Epidermal melanocyte (primary cell): ENCODE results near the gene PRDM5.

Source experiments
- DNase-seq: peaks from one replicate; pipeline ENCODE4 v3.0.0; 2011; ENCODE audit warnings: low spot score; ENCODE audit not compliant: insufficient read length

PRDM5 gene

DNA sequence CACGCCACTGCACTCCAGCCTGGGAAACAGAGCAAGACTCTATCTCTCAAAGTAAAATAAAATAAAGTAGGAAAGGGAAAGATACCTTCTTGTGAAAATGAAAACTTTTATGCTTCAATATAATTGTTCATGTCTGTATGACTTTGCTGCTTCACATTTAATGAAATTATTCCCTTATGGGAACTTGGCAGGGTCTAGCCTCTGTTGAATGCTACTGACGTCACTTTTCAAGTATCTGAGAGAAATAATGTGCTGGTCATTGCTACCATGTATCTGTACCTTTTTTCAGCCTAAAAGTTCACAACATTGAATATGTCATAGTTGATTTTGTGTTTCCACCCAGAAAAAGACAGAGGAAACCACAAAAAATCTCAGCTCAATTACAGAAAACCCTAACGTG is 65.2 kb downstream of the PRDM5 start:
- DNase-seq = no peak

DNA sequence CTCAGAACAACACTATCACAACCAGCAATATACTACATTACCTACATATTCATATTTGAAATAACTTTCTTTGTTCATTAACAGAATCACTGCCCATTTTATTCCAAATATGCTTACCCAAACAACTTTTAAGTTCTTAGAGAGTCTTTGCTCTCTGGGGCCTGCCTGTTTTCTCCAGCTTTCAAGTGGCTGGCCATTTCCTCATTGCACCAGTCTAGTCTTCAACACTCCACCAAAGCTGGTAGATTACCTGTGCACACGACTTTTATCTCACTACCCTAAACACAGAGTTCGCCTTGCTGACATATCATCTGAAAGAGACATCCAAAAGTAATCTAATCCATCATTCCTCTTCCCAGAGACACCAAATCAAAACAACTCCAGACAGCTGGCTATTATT is 66.2 kb downstream of the PRDM5 start:
- no peak for DNase-seq

DNA sequence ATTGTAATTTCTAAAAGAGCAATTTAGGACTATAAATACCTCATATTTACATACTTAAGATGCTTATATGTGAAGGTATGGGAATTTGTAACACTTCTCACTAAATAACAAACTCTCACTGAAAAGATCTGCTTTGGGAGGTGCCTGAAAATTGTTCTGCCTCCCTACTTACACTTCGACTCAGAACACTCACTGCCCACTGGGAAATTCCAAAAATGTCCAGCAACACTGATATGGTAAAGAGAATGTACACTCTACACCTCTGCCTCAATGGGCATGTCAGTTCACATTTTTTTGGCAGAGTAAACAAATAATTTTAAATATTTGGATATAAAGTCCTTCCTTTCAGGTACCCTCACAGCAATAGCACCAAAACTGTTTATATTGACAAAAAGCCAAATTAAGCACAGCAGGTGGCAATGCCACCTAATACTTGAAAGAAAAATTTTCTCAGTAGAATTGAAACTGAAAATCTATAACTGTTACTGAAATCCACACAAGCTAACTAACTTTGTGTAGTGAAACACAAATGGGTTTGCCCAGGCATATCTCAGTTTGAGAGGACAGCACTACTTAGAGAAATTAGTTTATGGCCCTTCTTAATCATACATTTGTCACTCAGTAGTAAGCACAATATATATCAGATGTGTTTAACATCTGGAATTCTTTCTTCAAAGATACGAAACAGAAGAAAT is 67.1 kb downstream of the PRDM5 start:
- no peak for DNase-seq

DNA sequence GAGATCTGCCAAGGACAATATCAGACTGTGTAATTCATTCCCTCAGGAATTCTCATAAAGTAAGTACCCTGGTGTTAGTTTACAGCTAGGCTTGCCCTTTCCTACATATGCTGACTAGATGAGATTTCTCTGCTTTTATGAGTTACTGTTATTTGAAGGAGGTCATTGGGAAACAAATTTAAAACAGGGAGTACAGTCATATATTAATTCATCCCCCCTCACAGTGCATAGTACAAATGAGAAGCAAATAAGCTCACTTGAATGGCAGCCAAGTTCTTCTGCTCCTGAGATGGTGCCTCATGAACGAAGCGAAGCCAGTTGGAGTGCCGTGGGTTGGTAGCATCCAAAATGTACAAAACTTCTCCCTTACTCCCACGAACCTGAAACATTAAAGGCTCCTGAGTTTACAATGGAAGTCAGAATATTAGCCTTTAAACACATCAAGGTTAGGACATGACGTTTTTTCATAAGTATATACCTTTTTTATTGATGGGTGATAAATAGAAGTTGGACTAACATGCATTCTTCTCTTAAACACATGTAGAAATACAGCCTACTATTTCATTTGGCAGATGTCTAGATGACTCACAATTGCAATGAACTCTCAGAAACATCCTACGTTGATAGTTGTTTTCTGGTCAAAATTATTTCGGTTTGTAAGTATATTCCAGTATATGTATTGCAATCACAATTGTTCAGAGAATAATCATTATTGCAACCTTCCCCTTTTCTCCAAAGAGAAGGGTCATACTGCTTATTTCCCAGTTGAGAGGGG is 69.2 kb downstream of the PRDM5 start:
- DNase-seq = no peak

DNA sequence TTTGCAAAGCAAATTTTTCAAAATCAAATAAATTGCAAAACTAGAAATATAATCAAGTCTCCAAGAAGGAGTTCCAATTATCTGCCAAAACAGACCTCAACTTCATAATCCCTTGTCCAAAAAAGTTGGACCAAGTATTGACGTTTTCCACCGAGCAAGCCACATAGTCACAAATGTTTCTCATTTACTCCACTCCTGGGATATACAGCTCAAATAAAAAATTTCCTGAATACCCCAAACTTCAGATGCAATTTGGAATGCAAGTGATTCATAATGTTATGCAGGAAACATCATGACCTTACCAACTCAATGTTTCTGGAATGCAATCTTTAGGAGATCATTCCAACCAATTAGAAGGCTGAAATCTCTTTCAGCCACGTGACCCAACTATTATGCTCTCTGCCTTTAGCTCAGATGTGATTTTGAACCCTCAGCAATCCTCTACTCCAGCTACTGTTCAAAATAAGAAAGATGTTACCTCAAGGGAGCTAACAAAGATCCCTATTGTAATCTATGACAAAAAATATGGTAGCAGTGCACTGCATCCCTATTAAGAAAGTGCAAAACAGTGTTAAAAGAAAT is 72.4 kb downstream of the PRDM5 start:
- DNase-seq = no peak

DNA sequence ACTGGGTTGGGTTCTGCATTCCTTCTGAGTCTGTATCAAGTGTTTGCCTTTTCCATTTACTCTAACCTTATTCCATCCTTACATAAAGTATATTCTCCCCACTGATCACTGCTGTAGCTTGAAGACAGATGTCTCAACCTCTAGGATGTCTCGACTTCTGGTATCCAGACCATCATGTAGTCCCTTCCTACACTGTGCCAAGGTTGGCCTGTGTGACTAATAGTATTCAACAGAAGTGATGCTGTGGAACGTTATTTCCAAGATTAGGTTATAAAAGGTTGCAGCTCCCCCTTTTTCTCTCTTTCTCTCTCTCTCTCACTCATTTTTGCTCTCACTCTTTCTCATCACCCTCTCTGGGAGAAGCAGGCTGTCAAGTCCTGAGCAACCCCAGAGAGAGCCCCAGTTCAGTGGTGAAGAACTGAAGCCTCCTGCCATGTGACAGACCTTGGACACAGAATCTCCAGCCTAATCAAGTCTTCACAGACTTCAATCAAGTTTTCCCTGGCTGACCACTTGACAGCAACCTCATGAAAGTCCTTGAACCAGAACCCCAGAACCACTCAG is 75.4 kb downstream of the PRDM5 start:
- no peak for DNase-seq

DNA sequence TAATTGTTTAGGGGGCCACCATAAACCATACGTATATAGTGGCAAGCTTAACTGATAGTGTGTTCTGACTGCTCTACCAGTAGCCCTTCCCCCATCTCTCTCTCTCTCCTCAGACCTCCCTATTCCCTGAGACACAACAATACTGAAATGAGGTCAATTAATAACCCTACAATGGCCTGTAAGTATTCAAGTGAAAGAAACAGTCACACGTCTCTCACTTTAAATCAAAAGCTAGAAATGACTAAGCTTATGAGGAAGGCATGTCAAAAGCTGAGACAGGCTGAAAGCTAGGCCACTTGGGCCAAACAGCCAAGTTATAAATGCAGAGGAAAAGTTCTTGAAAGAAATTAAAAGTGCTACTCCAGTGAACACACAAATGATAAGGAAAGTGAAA is 78.0 kb downstream of the PRDM5 start:
- DNase-seq = no peak

DNA sequence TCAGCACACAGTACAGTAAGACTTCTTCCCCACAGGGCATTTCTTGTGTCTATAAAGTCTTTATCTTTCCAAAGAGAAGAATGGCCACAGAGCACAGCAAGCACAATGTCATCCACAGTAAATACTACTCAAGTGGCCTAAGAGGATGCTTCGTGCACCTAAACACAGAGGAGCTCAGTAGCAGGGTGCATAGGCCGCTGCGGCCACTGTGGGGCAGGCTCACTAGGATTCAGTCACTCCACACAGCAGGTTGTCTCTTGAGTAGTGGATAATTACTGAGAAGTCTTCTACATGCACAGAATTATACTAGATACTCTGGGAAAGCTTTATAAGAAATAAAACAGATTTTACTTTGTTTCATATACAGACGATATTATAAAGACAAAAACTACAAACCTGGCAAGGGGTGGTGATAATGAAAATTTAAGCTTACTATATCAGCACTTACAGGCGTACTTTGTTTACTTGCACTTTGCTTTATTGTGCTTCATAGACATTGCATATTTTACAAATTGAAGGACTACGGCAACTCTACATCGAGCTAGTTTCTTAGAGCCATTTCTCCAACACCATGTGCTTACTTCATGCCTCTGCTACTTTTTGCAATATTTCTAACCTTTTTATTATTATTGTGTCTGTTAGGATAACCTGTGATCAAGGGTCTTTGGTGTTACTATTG is 78.5 kb downstream of the PRDM5 start:
- DNase-seq = no peak

DNA sequence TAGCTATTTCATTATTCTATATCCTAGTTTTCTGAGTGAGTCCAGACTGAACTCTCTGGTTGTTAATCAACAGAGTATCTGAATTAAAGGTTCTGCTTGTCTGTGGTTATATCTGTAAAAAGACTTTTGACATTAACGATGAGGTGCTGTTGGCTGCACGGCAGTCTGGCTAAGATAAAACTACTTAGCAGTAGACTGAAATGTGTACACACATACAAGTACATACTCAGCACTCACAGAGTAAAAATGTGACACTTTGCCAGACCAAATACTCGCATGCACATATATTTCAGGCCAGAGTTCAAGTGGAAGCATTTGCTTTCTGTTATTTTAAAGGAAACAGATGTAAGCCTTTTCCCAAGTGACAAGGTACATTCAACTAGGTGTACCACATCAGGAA is 80.5 kb downstream of the PRDM5 start:
- no peak for DNase-seq

DNA sequence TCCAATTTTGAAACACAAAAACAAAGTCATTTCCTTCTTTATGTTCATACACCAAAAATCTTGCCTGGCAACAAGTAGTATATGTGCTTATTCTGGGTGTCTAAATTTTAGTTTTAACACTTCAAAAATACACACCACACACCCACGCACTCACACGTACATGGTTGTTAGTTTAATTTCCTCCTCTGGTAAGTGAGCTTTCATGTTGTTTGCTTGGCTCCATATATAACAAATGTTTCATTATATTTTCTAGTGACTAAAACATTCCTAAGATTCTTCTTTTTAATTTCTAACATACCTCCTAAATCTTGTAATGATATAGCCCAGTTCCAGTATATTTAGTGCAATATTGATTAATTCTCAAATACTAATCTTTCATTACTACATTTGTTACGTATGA is 80.9 kb downstream of the PRDM5 start:
- no peak for DNase-seq

DNA sequence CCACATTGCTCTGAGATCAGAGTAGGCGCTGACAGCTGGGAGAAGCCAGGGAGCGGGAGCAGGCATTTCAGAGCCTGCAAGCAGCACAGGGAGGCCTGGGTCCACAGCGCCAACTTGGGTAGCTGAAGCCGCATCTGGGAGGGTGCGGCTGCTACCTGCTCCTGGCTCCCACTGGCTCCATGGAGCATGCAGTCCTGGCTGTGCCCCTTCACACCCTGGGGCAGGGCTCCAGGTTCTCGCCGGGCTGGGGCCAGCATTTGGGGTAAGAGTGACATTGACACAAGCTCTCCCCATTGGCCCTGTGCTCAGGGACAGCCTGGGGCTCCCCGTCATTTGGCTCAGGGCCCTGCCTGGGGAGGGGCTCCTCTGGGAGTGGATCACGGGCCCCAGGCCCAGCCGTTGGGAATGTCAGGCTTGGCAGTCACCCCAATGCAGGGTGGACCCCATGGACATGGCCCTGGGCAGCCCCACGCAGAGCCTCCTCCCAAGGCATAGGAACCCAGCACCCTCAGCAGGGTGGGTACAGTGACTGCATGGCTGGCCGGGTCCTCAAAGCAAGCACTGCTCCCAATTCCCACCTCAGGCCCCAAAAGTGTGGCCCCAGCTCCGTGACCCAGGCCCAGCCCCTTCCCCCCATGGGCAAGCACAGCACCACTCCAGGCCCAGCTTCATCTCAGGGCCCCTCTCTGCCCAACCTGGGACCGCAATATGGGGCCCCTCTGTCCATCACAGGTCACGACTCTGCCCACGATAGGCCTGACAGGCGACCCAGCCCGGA is 82.4 kb downstream of the PRDM5 start:
- DNase-seq = no peak

DNA sequence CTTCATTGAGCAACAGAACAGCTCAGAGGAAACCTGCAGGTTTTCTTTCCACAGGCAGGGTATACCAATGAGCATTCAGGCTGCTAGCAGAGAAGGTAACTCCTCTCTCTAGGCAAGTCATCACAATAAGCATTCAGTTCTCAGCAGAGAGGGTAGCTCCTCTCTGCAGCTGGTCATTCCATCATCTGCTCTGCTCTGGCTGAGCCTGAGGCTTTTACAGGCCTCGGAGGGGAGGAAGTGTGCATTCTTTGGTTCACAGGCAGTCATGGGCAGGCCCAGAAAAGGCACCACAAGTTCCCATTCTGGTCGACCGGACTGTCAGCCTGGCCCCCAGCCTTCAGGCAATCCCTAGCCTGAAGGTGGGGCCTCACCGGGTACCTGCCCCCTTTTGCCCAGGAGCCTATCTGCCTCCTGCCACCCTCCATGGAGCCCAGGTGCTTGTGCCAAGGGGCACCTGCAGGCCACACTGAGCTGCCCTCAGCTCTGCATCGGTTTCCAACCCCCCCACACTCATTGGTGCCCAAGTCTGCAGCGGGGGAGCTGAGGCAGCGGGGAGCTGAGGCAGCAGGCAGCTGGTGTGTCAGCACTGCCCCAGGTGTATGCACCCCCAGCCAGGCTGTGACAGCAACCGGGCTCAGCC is 83.1 kb downstream of the PRDM5 start:
- no peak for DNase-seq

DNA sequence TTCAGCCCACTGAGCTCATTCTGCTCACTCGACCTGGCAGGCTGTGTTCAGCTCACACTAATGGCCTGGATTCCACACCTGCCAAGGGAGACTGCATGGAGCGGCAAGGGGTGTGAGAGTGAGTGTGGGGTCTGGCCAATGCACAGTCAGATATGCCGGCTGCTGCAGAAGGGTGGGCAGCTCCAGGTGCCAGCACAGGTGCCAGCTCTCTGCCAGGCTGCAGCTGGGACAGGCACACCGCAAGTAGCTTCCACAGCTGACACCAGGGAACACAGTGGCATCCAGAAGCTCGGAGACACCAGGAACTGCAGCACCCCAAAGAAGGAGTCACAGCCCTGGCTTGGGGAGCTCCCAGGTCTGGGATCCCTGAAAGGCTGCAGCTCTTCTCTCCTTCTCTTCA is 83.7 kb downstream of the PRDM5 start:
- DNase-seq = no peak

DNA sequence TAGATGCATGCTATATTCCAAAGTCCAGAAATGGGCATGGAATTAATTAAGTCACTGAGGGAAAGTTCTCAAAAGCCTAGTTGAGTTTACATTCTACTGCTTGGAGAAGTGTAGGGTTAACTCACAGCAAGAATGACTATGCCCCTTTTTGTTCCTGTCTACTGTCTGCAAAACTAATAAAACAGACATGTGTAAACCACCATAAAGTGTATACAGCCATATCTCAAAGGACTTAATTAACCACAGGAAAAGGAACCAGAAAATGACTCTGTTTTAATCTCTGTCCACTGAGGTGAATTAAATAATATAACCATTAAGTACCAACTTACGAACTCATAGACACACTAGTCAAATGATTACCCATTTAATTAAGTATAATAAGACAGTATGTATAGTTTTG is 84.9 kb downstream of the PRDM5 start:
- no peak for DNase-seq

DNA sequence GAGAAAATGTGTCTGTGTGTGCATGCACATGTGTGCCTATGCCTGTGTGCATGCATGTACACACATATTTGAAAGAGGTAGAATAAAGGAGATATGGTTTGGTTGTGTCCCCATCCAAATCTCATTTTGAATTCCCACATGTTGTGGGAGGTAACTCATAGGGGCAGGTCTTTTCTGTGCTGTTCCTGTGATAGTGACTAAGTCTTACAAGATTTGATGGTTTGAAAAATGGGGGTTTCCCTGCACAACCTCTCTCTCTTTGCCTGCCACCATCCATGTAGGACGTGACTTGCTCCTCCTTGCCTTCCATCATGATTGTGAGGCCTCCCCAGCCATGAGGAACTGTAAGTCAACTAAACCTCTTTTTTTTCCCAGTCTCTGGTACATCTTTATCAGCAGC is 87.2 kb downstream of the PRDM5 start:
- no peak for DNase-seq

DNA sequence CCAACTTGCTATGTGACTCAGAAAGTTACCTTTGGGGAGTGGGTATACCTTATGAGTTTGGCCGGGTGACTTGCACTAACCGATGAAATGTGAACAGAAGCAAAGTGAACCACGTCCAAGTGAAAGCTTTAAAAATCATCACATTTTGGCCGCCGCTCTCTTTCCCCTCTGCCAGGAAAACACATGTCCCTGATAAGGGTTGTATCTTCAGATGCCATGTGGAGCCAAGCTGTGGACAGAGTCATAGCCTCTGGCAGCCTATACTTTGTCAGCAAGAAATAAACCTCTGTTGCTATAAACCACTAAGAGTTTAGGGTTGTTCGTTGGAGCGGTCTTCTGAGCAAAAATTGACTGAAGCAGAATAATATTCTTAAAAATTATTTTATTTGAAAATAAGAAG is 92.3 kb downstream of the PRDM5 start:
- DNase-seq = no peak

DNA sequence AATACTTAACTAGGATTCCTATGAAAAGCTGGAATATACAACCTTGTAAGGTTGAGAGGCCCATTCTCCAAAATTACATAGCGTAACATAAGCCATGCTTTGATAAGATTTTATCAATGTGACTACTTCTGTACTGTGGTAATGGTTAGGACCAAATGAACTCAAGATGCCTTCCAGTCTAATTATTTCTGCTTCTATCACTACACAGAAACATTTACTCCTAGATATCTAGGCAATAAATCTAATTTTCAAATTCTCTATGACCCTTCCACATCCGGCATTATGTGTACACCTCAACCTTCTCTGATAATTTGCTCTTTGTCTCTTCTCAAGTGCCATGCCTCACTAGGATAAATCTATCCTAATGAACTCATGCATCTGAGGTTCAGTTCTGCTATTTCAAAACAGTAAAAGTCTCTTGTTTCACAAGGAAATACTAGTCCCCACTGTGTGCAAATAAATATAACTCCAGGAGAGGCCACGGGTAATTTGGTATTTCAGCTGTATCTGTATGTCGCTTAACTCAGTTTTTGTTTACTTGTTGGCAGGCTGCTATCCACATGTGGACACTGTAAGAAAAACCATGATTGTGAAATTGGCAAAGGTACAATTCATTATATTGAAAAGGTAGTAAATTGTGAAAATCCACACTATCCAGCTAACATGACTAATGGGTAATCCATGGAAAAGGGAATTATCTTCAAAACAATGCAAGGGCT is 93.3 kb downstream of the PRDM5 start:
- DNase-seq = no peak

DNA sequence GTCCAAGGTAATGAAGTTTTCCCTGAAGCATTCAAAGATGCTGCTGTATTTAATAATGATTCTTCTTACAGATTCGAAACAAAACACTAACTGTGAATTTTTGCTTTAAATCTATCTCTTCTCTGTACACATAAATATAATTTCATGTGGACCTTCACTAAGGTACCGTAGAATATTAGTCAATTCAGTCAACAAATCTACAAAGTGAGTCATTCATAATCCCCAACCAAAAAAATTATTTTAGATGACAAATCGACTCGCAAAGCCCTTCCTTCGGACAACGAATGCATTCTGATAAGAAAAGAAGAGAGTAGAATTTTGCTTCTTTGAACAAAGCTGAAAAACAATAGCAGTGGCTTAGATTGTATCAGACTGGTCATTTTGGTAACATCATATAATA is 95.7 kb downstream of the PRDM5 start:
- DNase-seq = no peak

DNA sequence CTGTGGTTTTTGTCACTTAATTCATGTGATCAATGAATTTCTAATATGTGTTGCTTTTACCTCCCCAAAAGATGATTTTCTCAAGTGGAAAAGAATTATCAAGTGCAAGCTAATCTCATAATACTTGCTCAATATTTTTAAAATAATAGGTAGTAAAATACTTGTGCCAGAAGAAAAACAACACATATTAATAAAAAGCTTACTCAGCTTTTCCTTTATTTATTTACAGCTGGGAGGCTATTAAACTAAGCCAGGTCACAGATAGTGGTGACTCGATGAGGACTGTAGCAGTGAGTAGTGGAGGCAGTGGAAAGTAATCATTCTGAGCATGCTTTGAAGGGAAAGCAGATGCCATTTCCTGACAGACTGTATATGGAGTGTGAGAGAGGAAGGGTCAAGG is 96.1 kb downstream of the PRDM5 start:
- DNase-seq = no peak

DNA sequence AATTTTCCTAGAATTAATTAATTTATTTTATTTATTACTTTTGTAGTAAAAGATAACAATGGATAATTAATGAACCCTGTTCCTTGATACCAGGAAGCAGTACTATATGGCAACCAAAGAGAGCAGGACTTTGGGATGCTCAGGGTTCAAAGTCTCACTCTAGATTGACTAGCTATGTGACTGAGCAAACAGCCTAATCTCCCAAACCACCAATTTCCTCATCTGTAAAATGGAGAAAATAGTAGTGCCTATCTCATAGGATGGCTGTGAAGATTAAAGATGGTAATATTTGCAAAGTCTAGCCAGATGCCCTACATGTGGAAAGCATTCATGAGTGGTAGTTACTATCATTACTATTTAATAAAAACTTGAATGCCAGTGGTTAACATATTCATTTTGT is 97.6 kb downstream of the PRDM5 start:
- DNase-seq = no peak
